ENCODE data around the gene VSTM2L.

Gene VSTM2L

DNA sequence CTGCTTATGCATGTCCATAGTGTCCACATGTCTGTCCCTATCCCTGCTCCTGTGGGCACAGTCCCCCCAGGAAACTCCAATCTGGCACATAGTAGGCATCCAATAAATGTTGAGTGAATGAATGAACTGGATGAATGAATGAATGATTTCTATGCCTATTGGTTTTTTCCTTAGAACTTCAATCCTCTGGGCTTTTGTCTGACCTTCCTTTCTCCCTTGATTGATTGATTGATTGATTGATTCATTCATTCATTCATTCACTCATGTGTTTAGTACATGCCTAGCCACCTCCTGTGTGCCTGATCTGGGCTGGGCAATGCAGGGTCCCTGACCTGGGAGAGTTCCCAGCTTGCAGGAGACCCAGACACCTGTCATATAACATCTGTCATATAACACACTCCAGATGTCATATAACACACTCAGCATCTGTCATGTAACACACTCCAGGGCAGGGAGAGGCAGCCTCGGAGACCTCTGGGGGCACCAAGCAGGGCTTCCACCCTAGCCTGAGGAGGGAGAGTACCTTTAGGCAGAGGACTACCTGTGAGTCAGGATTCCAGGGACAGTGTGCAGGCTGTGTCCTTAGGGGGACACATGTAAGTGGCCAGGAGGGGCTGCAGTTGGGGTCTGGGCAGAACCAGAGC is 17.9 kb downstream of the VSTM2L start:
- no peak for DNase-seq

DNA sequence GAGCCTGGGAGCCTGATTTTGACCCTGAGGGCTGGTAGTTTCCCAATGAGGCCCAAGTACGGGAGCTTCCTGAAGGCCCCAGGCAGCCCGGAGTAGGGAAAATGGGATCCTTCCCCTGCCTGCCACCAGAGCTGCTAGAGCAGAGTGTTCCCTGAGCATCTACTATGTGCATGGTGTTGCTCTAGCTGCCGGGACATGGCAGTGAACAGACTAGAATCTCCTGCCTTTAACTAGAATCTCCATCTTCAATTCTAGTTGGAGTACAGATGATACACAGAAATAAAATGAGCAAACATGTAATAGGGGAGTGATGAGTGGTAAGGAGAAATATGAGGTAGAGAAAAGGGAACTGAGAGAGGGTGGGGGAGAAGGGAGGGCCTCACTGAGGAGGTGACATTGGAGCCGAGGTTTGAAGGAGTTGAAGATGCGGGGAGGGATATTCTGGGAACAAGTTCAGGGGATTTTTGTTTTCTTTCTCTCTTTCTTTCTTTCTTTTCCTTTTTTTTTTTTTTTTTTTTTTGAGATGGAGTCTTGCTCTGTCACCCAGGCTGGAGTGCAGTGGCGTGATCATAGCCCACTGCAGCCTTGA is 18.5 kb downstream of the VSTM2L start:
- no peak for DNase-seq

DNA sequence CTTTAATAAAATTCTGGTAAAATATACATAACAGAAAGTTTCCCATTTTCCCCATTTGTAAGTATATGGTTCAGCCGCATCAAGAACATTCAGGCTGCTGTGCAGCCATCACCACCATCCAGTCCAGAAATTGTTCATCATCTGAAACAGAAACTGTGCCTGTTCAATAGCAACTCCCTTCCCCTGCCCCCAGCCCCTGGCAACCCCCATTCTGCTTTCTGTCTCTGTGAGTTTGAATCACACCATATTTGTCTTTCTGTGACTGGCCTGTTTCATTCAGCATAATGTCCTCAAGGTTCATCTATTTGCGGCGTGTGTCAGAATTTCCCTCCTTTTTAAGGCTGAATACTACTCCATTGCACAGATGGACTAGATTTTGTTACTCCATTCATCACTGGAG is 19.1 kb downstream of the VSTM2L start:
- DNase-seq, result no peak

- no peak for DNase-seq
Measured at GRCh38 chr20:37925265-37926165, 22.6 kb downstream of the VSTM2L start.

DNA sequence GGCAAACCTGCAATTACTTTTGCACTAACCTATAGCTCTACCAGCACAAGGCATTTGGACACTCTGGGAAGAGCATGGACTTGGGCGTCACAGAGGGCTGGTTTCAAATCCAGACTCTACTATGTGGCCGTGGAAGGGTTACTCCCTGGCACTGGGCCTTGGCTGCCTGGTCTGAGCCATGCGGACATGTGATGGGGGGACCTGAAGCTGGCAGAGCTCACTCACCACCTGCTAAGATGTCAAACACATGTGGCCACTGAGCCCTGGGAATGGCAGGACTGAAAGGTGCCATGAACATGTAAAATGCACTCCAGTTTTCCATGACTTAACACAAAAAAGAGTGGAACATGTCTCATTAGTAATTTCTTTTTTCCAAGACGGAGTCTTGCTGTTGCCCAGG is 23.7 kb downstream of the VSTM2L start:
- DNase-seq, result no peak

DNA sequence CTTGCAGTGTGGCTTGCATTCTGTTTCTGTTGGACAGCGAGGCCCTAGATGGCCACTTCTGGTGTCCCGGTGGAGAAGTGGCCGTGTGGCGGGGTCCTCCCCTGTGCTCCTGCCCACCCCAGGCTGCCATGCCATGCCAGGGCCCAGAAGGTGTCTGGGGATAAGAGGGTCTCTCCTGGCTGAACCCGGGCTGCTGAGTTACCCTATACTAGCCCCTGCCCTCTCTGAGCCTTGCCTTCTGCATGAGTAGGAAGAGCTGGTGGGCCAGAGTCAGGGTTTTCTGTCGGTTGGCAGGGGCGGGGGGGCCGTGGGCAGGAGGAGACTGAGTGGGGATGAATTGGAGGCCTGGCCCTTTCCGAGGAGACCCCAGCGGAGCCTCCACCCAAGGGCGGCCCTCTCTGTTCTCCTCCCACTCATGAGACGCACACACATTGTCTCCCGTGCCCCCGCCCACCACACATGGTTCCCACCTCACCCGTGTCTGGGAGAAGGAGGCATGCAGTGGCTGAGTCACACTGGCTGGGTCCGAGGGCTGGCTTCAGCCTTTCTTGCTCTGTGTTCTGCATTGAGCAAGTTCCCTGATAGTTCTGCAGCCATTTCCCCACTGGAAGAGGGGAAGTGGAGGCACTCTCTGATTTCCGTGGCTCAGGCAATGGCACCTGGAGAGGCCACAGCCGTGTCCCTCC is 24.6 kb downstream of the VSTM2L start:
- DNase-seq, result no peak

DNA sequence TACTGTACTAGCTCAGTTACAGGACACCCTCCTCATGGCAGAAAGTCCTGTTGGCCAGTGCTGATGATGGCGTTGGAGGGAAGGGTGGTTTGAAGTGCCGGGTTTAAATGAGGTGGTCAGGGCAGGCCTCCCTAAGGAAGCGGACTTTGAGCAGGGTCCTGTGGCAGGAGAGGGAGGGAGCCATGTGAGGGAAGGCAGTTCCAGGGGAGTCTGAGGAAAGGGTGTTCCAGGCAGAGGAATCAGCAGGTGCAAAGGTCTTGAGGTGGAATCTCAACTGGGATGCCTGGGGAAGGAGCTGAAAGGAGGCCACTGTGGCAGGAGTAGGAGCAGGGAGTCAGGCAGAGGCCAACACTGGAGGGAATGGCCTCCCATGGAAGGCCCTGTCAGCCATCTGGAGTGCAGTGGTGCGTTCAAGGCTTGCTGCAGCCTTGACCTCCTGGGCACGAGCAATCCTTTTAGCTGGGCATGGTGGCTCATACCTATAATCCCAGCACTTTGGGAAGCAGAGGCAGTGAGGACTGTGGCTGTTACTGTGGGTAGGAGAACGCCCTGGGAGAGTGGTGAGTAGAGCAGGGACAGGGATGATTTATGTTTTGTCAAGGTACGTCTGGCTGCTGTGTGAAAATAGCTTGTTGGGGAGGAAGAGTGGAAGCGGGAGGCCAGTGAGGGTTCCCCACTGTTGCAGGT is 26.2 kb downstream of the VSTM2L start:
- DNase-seq, result no peak

DNA sequence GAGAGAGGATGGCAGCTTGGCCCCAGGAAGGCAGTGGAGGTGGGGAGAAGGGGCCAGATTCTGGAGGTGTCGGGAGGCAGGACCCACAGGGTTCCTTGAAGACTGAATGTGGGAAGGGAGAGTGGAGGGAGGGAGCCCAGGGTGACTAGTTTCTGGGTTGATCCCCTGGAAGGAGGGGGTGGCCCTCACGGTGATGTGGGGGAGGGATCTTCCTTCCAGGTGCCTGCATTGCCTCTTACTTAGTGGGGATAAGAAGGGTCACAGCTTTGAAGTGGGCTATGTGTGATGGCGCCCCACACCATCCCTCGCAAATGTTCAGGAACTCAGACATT is 26.7 kb downstream of the VSTM2L start:
- no peak for DNase-seq

DNA sequence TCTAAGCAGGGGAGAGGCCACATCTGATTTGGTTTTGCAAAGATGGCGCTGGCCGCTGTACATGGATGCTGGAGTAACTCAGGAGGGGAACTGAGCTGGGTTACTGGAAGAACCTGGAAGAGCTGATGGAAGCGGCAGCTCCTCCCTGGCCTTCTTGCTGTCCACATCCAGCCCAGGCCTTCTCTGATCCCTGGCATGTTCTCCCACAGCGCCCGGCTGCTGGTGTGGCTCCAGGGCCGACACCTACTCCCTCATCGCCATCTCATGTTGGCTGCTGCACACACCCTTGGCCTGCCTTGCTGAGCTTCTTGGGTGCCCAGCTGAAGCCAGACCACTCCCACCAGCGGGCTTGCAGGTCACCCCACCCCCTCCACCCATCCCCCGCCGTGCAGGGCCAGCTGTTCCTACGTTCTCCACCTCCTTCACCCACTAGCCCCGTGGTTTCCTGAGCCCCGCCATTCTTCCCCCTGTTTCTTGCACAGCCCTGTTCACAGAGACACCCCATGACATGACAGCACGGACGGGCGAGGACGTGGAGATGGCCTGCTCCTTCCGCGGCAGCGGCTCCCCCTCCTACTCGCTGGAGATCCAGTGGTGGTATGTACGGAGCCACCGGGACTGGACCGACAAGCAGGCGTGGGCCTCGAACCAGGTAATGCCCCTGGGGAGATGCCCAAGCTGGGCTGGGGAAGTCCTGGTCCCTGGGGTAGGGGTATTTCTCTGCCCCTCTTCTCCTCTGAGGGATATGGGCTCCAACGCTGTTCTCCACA is 28.4 kb downstream of the VSTM2L start:
- no peak for DNase-seq

DNA sequence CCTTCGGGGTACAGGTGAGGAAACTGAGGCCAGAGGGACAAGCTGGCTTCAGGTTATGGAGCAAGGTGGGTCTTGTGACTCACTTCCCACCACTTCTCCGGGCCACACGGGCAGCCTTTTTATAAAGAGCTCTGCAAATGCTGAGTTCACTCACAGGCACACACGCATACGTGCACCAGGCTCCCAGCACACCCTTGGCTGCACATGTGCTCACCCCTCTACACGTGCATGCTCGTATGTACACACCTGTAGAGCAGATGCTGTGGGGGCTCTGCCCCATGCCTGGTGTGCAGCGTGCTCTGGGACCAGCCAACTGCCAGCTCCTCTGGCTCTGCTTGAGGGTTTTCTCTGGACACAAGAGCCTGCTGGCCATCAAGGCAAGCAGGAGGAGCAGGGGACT is 29.1 kb downstream of the VSTM2L start:
- DNase-seq, result no peak

DNA sequence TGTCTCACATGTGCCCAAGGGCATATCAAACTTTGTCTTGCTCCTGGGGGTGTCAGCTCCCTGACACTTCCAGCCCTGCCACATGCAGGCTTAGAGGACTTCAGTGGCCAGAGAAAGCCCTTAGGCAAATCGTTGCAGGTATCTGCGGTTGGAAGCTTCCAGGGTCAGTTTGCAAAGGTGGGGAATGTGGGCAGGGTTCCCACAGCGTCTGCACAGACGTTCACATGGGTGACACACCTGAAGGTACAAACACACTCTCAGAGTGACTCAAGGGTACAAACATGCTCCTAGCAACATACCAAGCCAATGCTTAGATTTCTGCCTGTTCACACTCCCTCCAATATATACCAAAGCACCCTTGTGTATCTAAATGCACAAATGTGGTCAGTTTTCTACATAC is 30.0 kb downstream of the VSTM2L start:
- no peak for DNase-seq

DNA sequence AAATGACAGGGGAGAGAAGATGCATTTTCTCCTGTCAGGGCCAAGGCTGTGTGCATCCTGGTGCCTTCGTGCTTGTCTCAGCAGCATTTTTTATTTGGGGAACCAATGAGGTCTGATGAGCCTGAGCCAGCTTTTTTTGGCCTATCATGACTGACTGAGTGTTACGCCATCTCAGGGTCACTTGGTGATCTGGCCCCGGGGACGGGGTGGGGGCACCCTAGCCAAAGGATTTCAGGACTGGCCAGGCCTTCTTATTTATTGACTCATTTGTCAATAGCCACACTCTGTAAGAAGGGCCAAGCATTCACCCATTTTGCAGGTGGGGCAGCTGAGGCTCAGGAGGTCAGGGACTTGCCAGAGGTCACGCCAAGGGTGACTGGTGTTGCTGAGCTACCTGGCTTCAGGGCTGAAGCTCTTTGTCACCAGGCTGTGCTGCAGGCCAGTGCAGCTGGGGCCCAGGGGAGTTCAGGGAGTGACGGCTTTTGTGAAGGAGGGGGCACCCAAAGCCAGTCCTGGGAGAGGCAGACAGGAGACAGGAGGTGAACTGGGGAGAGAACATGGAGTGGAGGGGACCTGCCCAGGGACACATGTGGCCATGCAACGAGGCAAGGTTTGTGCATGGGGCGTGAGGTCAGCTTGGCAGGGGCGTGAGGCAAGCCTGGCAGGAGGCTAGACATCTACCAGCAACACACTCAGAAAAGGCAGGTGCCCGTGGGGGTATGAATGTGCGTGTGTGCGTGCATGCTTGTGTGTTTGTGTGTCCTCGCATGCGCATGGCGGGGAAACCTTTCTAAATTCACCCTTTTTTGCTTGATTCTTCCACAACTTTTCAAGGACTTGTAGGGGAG is 31.1 kb downstream of the VSTM2L start:
- no peak for DNase-seq

DNA sequence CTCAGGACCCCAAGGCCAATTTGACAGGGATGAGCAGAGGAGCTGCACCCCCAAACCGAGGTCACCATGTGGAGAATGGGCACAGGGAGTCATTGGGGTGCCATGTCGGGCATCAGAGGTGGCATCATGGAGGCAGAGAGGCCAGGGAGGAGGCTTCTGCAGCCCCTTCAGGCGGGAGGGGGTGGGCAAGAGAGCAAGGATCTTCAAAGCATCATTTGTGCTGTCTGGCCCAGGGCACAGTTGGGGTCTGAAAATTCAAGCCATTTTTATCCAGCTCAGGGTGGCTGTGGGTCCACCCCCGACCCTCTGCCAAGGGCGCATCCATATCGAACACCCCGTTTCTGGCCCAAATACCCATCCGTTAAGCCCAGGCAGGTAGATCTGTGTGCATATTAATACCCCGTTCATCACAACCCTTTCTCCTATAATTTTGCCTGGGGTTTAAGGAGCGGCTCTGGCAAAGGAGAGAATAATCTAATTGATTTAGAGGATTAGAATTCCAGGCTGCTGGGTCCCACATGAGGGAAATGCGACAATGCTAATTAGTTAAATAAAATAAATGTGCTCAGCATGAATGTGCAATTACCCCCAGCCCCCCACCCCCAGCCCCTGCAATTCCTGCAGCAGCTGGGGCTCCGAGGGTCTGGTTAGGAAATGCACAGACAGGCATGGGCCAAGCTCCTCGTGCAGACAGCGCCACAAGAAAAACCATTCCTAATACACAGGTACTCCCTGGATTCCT is 31.9 kb downstream of the VSTM2L start:
- no peak for DNase-seq

DNA sequence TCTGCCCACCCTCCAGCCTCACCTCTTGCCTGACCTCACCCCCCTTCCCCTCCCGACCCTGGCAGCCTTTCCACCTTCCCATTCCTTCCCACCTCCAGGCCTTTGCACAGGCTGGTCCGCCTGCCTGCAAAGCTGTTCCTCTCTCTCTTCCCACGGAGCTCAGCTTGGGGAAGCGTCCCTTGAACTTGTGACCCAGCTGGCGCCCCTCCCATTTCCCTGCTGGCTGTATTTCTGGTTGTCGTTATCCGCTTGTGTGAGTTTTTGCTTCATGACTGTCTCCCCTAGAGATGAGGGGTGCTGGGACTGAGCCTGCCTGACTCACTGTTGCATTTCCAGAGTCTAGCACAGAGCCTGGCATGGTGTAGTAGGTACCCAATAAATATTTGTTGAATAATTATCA is 32.5 kb downstream of the VSTM2L start:
- no peak for DNase-seq

GRCh38 chr20:37936041-37936440 is 33.1 kb downstream of the VSTM2L start:
- no peak for DNase-seq

- DNase-seq, result no peak
Measured at GRCh38 chr20:37936451-37936850, 33.5 kb downstream of the VSTM2L start.

GRCh38 chr20:37937686-37938085 is 34.8 kb downstream of the VSTM2L start:
- DNase-seq, result no peak

DNA sequence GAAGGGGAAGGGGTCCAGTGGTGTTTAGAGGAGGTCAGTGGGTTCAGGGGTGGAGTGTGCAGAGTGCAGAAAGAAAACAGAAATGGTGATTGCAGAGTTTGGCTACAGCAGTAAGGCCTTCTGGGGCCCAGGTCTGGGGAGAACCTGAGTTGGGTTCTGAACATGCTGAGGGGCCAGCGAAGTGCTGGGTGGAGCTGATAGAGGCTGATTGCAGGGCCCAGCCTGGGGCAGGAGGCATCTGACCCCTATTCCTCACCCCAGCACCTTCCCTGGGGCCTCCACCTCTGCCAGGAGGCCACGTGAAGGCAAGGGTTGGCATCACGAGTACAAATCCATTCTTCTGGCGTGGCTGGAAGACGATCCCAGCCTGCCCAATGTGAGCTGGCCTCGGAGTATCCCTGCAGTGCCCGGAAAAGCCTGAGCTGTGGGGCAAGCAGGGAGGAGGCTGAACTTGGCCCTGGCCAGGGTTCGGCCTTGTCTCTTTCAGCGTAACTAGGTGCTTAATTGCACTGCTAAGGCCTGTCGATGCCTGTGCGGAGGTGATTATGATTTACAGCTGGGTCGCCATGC is 35.3 kb downstream of the VSTM2L start:
- no peak for DNase-seq

GRCh38 chr20:37938954-37939353 is 36.0 kb downstream of the VSTM2L start:
- no peak for DNase-seq

Measured in right hindlimb (tissue), 1 donor.